HepG2 (cell line): ENCODE data around the gene MXRA8. TPM values are rescaled to one million over a fixed set of nuclear protein-coding genes. Genes with fewer than 3 reads are reported as not detected.

ENCODE experiments used
- AKAP8 ChIP-seq: sonication (generic); formaldehyde crosslinking; IDR thresholded peaks from 2 replicates; pipeline ENCODE4 v1.5.1; 2020; ENCODE audit warnings: mild to moderate bottlenecking, missing genetic modification reagents
- ARHGAP35 ChIP-seq: sonication (generic); formaldehyde crosslinking; IDR thresholded peaks from 2 replicates; pipeline ENCODE4 v1.9.0; 2022; ENCODE audit warnings: mild to moderate bottlenecking, inconsistent platforms, moderate library complexity, missing genetic modification reagents, borderline replicate concordance
- GABPB1 ChIP-seq: IDR thresholded peaks from 2 replicates; pipeline ENCODE4 v1.6.1; 2016; ENCODE audit warnings: mild to moderate bottlenecking, missing genetic modification reagents, moderate library complexity, missing compliant biosample characterization
- KMT2A ChIP-seq: sonication (generic); formaldehyde crosslinking; IDR thresholded peaks from 2 replicates; pipeline ENCODE4 v1.4.0; 2020; ENCODE audit warnings: missing genetic modification reagents
- MATR3 ChIP-seq: sonication (generic); formaldehyde crosslinking; IDR thresholded peaks from 2 replicates; pipeline ENCODE4 v1.4.0; 2020; ENCODE audit warnings: missing genetic modification reagents
- ZBTB38 ChIP-seq: sonication (generic); formaldehyde crosslinking; IDR thresholded peaks from 2 replicates; pipeline ENCODE4 v1.5.1; 2020; ENCODE audit warnings: mild to moderate bottlenecking, missing genetic modification reagents
- ZNF10 ChIP-seq: sonication (generic); formaldehyde crosslinking; IDR thresholded peaks from 2 replicates; pipeline ENCODE4 v1.4.0; 2020; ENCODE audit warnings: mild to moderate bottlenecking, low read depth, missing genetic modification reagents, borderline replicate concordance
- ZNF329 ChIP-seq: sonication (generic); formaldehyde crosslinking; IDR thresholded peaks from 2 replicates; pipeline ENCODE4 v1.9.0; 2021; ENCODE audit warnings: low read depth, mild to moderate bottlenecking, missing genetic modification reagents
- ZNF331 ChIP-seq: sonication (generic); formaldehyde crosslinking; IDR thresholded peaks from 2 replicates; pipeline ENCODE4 v1.4.0; 2020; ENCODE audit warnings: missing genetic modification reagents
- ZNF33A ChIP-seq: sonication (generic); formaldehyde crosslinking; IDR thresholded peaks from 2 replicates; pipeline ENCODE4 v1.5.1; 2020; ENCODE audit warnings: missing genetic modification reagents, mild to moderate bottlenecking, moderate library complexity, borderline replicate concordance
- ZNF451 ChIP-seq: sonication (generic); formaldehyde crosslinking; IDR thresholded peaks from 2 replicates; pipeline ENCODE4 v1.5.0; 2020; ENCODE audit warnings: mild to moderate bottlenecking, missing genetic modification reagents
- ZNF501 ChIP-seq: sonication (generic); formaldehyde crosslinking; IDR thresholded peaks from 2 replicates; pipeline ENCODE4 v1.5.1; 2020; ENCODE audit warnings: mild to moderate bottlenecking, moderate library complexity, missing genetic modification reagents
- ZNF558 ChIP-seq: sonication (generic); formaldehyde crosslinking; IDR thresholded peaks from 2 replicates; pipeline ENCODE4 v1.9.0; 2022; ENCODE audit warnings: mild to moderate bottlenecking, missing genetic modification reagents, borderline replicate concordance
- ZNF605 ChIP-seq: sonication (generic); formaldehyde crosslinking; IDR thresholded peaks from 2 replicates; pipeline ENCODE4 v1.8.0; 2022; ENCODE audit warnings: mild to moderate bottlenecking, missing genetic modification reagents
- ZNF850 ChIP-seq: sonication (generic); formaldehyde crosslinking; conservative IDR thresholded peaks from 2 replicates; pipeline ENCODE4 v1.9.0; 2021; ENCODE audit warnings: mild to moderate bottlenecking, missing genetic modification reagents
- polyA plus RNA-seq, 8 experiments: library from polyadenylated mRNA; depleted of rRNA in 3 of 8; stranded (reverse) in 7 of 8; unstranded in 1 of 8; fragments of >200 nt; fragmentation: Illumina TruSeq in 4 of 8; extraction: Trizol in 4 of 8; gene quantifications; 2 replicates each; pipeline versions ENCODE4 v1.2.1 to v1.2.3, GENCODE V29; 2011 to 2016; ENCODE audit warnings: low read depth in 4 of 8, missing spikeins in 1 of 8, mixed read lengths in 1 of 8; ENCODE audit not compliant: insufficient read depth in 1 of 8
- total RNA-seq, 5 experiments: library from RNA; depleted of rRNA; stranded (reverse); fragments of >200 nt; fragmentation: Illumina TruSeq; extraction: Trizol; gene quantifications; 2 replicates each; pipeline ENCODE4 v1.2.3, GENCODE V29; 2016; ENCODE audit warnings: low read depth in 1 of 5
- TF ChIP-seq, protein P1 (sequence below), 2 experiments: sonication (generic) in 1 of 2; formaldehyde crosslinking in 1 of 2; IDR thresholded peaks; 2 replicates each; pipeline versions ENCODE4 v1.5.1 to v1.6.1; 2011 to 2020; ENCODE audit warnings: borderline replicate concordance in 1 of 2, low read depth in 1 of 2, low read length in 1 of 2, mild to moderate bottlenecking in 1 of 2, missing genetic modification reagents in 1 of 2, moderate library complexity in 1 of 2
- TF ChIP-seq, protein P2 (sequence below): sonication (generic); formaldehyde crosslinking; IDR thresholded peaks from 2 replicates; pipeline ENCODE4 v1.4.0; 2020; ENCODE audit warnings: missing genetic modification reagents
- TF ChIP-seq, protein P3 (sequence below): sonication (generic); formaldehyde crosslinking; IDR thresholded peaks from 2 replicates; pipeline ENCODE4 v1.5.0; 2020; ENCODE audit warnings: mild to moderate bottlenecking, missing genetic modification reagents, borderline replicate concordance
- TF ChIP-seq, protein P4 (sequence below): sonication (generic); formaldehyde crosslinking; IDR thresholded peaks from 2 replicates; pipeline ENCODE4; 2020; ENCODE audit warnings: missing genetic modification reagents, mild to moderate bottlenecking, borderline replicate concordance

Gene MXRA8
- total and polyA plus RNA-seq, 2 of the 13 experiments (the other 11 are each of a cell fraction or from before 2014, with no cell fraction given): 19.8 to 44.8 TPM

DNA sequence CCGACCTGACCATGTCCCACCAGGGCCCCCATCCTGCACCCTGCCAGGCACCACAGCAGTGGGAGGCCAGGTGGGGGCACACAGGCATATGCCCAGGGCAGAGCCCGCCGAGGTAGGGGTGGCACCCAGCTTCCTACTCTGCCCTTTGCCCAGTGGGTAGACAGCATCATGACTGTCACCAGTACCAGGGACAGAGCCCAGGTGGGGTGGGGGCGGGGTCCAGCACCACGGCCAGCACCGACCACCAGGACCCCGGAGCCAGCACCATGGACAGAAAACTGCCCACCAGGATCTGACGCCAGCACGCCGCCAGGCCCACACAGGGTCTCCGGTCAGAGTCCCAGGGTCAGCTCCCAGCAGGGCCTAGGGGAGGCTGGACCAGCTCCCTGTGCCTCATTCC is 23.5 kb downstream of the MXRA8 start (continued):
- no peak for TF ChIP-seq ZNF33A (CRISPR knock-in tag)
- TF ChIP-seq AKAP8 (CRISPR knock-in tag): no peak
- no peak for TF ChIP-seq ZNF850
- TF ChIP-seq MATR3 (CRISPR knock-in tag): no peak
- TF ChIP-seq, protein P1, sequence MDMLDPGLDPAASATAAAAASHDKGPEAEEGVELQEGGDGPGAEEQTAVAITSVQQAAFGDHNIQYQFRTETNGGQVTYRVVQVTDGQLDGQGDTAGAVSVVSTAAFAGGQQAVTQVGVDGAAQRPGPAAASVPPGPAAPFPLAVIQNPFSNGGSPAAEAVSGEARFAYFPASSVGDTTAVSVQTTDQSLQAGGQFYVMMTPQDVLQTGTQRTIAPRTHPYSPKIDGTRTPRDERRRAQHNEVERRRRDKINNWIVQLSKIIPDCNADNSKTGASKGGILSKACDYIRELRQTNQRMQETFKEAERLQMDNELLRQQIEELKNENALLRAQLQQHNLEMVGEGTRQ (IDR thresholded peaks at IDR 0.05; ENCODE audit: low read depth, low read length): no peak
- TF ChIP-seq, protein P1 (CRISPR knock-in tag; IDR thresholded peaks at IDR 0.05; ENCODE audit: borderline replicate concordance): no peak
- TF ChIP-seq KMT2A: no peak
- TF ChIP-seq ZNF451: 0 out of 2 replicates have a peak, but pooled peaks have one; percentile 55
- no peak for TF ChIP-seq ZBTB38 (CRISPR knock-in tag)
- TF ChIP-seq ZNF329 (CRISPR knock-in tag): no peak
- TF ChIP-seq, protein P2, sequence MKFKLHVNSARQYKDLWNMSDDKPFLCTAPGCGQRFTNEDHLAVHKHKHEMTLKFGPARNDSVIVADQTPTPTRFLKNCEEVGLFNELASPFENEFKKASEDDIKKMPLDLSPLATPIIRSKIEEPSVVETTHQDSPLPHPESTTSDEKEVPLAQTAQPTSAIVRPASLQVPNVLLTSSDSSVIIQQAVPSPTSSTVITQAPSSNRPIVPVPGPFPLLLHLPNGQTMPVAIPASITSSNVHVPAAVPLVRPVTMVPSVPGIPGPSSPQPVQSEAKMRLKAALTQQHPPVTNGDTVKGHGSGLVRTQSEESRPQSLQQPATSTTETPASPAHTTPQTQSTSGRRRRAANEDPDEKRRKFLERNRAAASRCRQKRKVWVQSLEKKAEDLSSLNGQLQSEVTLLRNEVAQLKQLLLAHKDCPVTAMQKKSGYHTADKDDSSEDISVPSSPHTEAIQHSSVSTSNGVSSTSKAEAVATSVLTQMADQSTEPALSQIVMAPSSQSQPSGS (CRISPR knock-in tag): no peak
- TF ChIP-seq ZNF10 (CRISPR knock-in tag): no peak
- TF ChIP-seq, protein P3, sequence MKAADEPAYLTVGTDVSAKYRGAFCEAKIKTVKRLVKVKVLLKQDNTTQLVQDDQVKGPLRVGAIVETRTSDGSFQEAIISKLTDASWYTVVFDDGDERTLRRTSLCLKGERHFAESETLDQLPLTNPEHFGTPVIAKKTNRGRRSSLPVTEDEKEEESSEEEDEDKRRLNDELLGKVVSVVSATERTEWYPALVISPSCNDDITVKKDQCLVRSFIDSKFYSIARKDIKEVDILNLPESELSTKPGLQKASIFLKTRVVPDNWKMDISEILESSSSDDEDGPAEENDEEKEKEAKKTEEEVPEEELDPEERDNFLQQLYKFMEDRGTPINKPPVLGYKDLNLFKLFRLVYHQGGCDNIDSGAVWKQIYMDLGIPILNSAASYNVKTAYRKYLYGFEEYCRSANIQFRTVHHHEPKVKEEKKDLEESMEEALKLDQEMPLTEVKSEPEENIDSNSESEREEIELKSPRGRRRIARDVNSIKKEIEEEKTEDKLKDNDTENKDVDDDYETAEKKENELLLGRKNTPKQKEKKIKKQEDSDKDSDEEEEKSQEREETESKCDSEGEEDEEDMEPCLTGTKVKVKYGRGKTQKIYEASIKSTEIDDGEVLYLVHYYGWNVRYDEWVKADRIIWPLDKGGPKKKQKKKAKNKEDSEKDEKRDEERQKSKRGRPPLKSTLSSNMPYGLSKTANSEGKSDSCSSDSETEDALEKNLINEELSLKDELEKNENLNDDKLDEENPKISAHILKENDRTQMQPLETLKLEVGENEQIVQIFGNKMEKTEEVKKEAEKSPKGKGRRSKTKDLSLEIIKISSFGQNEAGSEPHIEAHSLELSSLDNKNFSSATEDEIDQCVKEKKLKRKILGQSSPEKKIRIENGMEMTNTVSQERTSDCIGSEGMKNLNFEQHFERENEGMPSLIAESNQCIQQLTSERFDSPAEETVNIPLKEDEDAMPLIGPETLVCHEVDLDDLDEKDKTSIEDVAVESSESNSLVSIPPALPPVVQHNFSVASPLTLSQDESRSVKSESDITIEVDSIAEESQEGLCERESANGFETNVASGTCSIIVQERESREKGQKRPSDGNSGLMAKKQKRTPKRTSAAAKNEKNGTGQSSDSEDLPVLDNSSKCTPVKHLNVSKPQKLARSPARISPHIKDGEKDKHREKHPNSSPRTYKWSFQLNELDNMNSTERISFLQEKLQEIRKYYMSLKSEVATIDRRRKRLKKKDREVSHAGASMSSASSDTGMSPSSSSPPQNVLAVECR (CRISPR knock-in tag): peak; percentile 47; the same call in 1 of the 2 replicates
- TF ChIP-seq ZNF605 (CRISPR knock-in tag): peak; percentile 74; the same call in 1 of the 2 replicates
- peak; percentile 47; the same call in 1 of the 2 replicates for TF ChIP-seq ZNF558
- TF ChIP-seq ZNF501 (CRISPR knock-in tag): 0 out of 2 replicates have a peak, but pooled peaks have one; percentile 21
- peak; percentile 42; the same call in 1 of the 2 replicates for TF ChIP-seq GABPB1
- TF ChIP-seq, protein P4, sequence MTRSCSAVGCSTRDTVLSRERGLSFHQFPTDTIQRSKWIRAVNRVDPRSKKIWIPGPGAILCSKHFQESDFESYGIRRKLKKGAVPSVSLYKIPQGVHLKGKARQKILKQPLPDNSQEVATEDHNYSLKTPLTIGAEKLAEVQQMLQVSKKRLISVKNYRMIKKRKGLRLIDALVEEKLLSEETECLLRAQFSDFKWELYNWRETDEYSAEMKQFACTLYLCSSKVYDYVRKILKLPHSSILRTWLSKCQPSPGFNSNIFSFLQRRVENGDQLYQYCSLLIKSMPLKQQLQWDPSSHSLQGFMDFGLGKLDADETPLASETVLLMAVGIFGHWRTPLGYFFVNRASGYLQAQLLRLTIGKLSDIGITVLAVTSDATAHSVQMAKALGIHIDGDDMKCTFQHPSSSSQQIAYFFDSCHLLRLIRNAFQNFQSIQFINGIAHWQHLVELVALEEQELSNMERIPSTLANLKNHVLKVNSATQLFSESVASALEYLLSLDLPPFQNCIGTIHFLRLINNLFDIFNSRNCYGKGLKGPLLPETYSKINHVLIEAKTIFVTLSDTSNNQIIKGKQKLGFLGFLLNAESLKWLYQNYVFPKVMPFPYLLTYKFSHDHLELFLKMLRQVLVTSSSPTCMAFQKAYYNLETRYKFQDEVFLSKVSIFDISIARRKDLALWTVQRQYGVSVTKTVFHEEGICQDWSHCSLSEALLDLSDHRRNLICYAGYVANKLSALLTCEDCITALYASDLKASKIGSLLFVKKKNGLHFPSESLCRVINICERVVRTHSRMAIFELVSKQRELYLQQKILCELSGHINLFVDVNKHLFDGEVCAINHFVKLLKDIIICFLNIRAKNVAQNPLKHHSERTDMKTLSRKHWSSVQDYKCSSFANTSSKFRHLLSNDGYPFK (CRISPR knock-in tag): peak; percentile 67; the same call in 1 of the 2 replicates
- TF ChIP-seq ARHGAP35 (CRISPR knock-in tag): peak; percentile 87; the same call in 1 of the 2 replicates
- TF ChIP-seq ZNF331 (CRISPR knock-in tag): peak; percentile 66; the same call in 1 of the 2 replicates
